HG03520 (cell line): ENCODE data around the gene COLEC12.

Experiments used
- ATAC-seq: cut with Tn5 transposase; IDR thresholded peaks from one replicate; pipeline ENCODE4 v1.9.1; 2021; ENCODE audit warnings: mild to moderate bottlenecking, moderate library complexity; ENCODE audit not compliant: unreplicated experiment

COLEC12 gene

DNA sequence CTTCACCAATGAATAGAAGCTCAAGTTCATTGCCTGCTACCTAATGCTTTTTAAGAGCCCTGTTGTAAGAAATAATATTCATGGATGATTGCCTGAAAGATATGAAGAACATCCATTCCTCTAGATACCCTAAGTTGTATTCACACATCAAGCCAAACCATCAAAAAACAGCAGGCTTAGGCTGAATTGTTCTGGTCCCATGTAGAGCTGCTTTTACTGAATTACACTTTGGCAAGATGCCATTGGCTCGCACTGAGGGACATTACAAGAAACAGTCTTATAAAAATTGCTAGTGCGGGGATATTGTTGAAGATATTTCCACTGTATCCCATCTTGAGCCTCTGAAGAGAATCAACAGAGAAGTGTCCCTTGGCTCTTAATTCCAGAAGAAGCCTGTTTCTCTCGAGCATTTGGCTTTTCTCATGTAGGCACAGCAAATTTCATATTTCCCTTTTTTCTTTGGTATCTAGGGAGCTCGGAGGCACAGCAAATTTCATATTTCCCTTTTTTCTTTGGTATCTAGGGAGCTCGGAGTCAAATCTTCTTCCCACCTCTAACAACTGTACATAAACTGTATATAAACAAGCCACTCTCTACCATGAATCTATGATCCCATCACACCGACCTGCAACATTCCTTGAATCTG lies 107.5 kb downstream of the COLEC12 start:
- no peak for ATAC-seq

DNA sequence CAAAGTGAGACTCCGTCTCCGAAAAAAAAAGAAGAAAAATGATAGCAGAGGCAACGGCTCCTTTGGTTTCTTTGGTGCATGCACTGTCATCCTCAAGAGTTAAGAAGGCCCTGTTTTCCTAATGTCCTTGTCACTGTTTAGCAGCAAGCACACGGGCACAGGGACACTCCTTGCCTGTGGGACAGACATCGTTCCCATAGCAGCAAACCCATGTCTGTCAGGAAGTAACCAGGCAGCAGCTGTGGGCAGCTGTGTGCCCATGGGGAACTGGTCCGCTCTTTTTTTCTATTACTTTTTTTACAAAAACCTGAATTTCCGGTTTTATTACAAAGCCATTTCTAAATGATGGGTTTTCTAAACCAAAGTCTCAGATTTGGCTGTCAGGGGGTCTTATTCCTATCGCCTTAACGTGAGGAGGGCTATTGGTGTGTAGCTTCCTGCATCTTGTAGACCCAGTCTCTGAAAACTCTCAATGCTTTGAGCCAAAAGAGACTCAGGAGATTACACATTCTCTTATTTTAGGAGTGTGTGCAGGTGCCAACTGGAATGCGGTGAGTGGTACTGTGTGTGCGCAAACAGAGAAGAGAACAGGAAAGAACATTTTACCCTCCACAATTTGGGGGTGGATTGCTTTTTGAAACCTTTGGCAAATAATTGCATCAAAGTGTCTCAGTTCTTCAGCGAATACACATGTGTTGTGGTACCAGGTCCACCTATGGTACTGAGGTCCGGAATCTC lies 109.6 kb downstream of the COLEC12 start:
- ATAC-seq = no peak

DNA sequence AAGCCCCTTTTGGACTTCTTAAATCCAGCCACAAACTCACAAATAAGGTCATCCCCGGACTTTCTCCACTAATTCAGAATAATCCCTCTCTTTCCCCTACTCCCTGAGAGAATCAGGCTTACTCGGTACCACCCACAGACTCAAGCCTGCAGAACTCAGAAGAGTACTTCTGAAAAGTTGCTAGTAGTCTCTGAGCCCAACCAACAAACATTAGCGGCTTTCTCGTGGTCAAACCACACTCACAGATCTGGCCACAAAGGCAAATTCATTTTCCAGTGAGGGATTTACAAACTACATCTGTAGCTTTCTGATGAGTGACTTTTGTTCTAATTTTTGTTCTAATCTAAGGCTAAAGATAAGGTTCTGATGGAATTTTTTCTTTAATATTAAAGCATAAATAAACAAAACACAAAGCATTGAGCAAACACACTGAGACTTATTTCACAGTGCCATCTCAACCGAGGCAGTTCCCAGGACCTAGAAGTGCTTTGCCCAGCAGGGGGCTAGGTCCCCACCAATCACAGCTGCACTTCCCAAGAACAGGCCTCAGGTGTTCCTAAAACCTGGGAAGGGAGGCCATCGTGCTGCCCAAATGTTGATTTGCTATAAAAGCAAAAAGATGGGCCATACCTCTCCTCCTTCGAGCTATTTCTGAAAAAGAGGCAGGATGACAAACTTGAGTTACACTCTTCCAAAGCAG lies 110.7 kb downstream of the COLEC12 start:
- no peak for ATAC-seq

DNA sequence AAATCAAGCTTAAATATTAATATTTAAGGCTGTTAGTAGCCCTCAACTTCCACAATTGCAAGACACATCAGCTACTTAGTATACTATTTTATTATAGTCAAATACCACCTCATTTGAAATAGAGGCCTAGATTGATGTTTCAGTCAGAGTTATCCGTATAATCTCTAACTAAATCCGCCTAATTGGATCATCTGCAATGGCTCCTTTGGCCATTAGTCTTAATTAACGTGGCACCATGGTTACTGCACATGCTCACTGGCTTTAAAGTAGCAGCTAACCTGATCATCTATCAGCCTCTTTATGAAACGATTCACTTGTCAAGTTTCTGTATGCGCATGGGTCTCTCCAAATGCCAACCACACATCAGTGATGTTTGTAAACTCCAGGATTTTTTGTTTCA lies 112.3 kb downstream of the COLEC12 start:
- no peak for ATAC-seq

DNA sequence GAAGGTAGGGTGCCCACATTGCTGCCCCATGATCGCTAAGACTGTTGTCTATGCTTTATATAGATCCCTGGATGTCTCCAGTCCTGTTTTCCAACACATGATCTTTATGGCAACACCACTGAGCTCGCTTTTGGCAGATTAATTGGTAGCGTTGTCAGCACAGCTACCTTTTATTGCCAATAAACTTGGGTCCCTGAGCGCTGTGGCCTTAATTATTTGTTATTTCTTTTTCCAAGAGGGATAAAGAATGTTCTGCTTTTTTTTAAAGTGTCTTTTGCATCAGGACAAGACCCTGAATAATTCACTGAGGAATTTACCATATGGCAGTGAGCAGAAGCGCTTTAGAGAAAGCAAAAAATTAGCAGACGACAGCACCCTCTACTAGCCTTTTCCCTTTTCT lies 113.5 kb downstream of the COLEC12 start:
- no peak for ATAC-seq

DNA sequence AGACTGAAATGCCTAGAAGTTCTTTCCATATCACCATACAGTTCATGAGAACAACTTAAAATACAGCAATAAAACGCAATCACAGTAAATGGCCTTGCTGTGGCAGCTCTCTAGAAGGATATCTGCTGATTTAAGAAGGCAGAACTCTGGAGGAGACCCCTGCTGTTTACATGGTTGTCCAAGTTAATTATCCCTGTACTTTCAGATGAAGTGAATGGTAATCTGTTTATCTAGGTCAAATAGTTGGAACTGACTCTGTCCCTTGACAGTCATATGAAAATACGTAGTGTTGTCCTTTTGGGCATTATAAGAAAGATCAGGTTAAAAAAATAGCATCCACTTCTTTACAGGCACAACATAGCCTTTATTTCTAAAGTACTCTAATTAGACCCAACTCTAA lies 115.6 kb downstream of the COLEC12 start:
- ATAC-seq = no peak

DNA sequence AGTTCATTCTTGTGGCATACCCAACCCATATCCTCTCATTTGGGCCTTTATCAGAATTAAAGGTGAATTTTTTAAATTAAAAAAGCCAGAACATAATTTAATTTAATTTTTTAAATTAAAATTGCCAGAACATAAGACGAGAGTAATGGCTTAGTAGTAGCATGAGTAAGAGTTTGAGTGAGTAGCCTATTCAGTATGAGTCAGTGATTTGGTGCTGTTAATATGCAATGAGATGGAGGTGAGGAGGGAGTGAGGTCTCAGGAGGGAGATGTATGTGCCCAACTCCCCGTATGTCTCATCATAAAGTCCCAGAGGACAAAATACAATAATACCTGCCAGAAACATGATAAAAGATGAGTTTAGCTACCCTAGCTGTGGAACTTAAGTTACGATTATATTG lies 117.4 kb downstream of the COLEC12 start:
- ATAC-seq = no peak

DNA sequence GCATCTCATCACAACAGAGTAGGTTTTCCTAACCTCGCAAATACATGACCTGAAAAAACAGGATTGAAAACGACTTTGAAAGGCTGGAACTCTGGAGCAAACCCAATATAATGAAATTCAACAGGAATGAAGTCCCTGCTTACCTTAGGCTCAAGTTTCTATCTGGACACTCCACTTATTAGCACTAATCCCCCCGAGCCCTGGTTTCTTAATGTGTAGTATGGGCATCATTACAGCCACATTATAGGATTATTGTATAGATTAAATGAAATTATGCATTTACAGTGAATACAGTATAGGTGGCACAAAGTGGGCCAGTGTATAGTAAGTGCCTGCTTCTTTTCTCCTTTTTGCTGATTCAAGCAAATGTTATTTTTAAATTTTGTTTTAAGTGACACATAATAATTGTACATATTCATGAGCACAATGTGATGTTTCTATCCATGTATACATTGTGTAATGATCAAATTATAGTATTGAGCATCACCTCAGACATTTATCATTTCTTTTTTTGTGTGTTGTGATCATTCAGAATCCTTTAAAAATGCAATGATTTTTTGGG lies 118.0 kb downstream of the COLEC12 start:
- no peak for ATAC-seq

DNA sequence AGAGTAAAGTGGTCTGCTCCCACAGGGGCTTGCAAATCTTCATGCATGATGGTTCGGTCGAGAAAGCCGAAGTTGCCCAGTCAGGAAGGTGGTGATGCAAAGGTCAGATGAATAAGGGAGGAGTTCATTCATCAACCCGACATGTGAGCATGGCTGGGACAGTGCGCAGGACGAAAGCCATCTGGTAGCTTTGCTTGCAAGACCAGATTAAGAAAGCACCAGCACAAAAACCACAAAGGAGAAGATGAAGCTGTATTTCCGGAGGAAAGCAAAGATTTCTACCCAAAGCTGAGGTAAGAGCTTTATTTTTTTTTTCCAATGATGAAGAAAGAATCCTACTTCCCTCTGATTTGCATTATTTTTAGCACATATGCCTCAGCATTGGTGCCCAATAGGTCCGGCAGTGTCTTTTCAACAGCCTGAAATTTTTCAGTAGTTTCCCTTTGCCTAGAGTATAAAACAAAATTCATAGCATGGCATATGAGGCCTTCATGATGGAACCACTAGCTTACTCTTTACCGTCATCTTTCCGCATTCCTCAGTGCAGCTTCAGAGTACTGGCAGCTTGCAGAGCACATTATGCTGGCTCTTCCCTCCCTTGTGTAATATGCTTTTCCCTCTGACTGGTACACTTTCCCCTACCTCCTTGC lies 120.7 kb downstream of the COLEC12 start:
- no peak for ATAC-seq

DNA sequence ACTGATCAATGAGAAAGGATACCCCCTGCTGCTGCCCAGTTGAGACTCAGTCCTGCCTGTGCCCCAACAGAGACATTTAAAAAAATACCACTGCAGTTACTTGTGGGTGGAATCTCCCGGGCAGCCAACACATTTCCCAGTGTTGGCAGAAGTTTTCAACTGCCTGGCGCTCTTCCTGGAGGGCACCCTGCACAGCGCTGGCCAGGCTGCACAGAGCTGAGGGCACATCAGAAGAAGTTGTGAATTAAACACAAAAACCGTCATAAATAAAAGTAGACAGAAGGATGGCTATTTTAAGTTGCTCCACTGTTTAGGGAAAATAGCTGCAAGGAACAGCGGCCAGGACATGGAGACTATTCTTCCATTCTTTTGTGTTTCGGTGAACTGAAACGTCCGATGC lies 122.4 kb downstream of the COLEC12 start:
- ATAC-seq = no peak

DNA sequence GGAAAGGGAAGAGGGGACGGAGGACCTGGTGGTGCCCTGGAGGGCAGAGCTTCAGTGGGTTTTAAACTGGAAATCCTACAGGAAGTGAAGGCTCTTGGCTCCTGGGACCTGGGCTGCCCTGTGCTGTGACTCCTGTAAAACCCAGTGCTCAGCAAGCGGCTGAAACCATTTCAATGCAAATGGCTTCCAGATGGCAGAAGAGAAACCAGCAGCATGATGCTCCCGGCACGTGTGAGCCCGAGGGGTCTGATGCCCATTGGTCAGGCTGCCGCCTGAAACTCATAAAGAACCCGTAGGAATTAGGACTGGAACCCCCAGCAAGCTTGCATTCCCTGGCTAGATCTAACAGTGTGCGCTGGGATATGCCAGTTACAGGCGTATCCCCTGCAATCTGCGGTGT lies 123.4 kb downstream of the COLEC12 start:
- no peak for ATAC-seq

DNA sequence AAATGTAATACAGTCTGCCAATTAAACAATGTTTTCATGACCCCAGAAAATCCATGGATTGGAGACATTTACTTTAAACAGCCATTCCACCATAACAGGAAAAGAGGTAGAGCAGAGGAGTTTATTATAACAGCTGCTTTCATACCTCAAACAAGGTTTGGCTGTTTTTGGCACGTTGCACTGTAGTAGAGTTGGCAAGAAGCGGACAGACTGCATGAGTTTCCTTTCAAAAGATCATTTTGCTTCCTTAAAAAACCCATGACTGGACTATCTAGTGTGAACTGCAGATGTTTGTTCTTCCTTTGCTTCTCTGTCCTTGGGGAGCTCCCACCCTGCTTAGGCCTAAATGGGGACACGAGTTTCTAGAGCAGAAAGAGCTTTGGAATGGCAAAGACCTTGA lies 124.2 kb downstream of the COLEC12 start:
- ATAC-seq = no peak

DNA sequence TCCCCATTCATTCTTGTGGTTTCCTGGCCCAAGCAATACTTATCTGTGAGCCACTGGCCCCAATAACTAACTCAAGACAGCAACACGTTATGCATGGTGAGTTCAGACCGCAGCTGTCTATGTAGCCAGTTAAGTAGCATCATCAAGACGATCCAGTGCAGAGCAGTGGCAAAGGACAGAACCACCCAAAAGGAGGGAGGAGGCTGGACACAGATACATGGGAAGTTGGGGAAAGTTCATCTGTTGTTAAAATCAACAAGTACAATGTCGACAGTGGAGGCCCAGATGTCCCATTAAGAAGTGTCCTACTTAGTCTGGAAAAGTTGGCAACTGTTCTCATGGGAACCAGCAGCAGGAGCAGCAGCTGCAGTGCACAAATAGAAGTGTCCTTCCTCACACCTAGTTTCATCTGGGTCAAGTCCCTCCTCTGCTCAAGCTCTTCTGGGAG lies 125.8 kb downstream of the COLEC12 start:
- ATAC-seq = peak; percentile 68

DNA sequence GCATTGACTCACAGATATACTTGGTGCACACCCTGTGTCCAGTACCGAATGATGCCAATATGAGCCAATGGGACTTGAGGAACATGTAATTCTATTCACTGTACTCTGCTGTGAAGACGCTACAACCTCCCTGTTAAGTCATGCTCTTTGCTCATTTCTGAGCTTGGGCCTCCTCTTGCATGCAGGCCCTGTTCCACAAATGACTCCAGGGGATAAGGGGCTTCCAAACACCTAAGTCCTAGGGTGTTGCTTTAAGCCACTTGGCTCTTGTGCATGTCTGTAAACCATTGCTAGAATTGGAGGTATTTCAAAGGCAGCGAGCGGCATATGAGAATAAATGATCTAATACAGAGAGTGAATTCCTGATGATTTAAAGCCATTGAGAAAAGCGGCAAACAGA lies 126.7 kb downstream of the COLEC12 start:
- no peak for ATAC-seq

DNA sequence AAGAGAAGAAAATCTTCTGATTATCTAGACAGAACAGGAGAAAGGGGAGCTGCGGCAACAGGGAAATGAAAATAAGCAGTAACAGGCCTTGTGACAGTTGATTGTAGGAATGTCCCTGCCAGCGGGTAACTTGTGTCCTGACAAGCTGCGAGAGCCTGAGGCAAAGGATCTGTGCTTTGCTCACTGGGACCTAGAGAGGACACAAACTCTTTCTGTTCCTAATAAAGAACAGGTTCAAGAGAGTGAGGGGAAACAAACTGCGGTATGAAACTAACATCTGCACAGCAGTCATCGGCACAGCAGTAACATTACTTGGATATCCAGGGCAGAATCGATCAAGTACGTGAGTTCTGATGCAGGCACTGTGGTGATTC lies 128.9 kb downstream of the COLEC12 start:
- ATAC-seq = no peak

DNA sequence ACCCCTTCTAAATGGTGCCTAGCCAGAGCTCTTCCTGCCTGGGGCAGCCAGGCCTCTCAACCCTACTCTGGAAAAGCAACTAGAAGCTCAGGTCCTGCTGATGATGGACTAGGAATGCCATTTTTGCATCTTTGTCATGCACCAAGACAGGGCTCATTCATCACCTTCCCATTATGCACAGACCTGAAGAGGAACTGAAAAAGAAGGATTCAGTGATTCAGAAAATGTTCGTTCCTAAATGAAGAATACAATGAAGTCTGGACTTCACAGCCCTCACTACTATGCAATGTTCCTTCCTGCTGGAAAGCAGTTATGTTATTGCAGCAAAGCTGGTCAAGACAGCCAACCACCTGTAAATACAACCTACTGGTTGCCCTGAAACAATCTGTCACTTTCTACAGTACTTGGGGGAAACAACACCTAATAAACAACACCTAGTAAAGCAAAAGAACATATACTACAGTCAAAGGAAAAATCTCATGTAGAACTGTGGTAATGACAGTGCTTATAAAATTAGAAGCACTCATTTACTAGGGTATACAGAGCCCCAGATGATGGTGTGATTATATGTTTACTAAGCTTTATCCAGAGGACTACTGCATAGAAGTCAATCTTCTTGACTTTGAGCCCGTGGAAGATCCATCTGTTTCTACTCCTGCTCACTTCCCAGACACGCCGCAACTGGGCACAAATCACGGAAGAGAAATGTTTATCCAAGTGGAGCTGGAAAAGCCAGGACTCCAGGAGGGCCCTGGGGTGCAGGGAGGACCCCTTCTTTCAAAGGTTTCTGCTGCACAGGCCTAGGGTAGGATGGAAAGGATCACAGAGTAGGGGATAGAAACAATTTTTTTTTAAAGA lies 129.5 kb downstream of the COLEC12 start:
- ATAC-seq = no peak

DNA sequence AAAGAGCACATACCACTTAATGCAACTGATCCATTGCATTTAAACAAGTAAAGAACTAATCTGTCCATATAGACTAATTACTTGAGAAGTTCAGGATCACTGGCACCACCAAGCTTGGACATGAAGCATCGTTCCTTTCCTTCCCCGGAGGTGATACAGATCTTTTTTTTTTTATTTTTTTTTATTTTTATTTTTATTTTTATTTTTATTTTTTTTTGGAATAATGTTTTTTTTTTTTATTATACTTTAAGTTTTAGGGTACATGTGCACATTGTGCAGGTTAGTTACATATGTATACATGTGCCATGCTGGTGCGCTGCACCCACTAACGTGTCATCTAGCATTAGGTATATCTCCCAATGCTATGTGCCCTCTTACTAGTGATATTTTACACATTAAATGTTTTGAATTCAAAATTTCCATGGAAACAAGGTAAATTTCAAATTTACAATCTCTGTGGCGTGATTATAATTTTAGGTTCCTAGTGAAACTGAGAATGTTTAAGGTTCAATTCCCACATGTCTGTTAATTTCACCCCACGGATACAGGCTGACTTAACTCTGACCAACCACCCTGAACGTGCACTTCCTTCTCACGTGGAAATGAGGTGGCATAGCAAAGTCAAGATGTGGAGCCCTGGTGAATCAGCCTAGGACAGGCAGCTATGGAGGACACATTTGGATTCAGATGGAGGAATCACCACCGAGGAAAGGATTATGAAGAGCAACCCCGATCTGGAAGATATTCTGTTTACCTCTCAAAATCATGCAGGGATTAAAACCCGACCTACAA lies 131.1 kb downstream of the COLEC12 start:
- no peak for ATAC-seq

DNA sequence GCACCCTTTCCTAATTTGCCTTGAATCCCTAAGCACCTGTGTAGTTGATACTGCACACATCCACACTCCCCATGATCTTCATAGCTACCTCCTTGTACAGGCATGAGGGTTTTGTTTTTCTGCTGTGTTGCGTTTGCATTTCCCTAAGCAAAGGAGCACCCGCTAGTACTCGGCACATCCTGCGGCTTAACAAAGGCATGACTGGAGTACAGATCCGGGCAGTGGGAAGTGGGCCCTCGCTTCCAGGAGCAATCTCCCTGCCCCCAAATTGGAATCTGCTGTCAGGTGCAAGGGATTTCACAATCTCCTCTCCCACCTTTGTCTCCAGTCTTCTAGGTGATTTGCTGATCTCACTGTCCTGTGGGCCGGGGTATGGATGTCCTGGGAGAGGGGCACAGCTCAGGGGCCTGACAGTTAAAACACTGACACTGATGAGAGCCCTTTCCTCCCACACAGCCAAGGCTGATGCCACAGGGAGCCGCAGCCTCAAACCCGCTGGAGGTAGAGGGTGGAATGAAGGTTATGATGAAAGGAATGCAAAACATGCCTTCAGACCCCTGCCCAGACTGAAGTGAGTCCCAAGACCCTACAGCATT lies 133.9 kb downstream of the COLEC12 start:
- ATAC-seq = no peak

DNA sequence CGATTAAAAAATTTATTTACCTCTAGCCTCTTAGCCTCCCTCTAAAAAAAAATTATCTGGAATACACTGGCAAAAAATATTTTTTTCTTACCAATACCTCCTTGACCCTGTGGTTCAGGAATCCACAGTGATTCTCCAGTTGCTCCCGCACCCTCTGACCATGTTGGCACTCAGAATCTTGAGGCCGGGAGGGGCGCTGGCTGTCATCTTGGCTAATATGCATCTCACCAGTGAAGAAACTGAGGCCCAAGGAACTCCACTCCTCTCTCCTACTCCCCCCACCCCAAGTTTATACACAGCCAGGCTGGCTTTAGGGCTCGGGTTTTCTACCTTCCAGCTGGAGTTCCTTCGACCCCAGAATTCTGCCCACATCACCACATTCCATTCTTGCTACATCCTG lies 134.8 kb downstream of the COLEC12 start:
- no peak for ATAC-seq
